Spleen (tissue), 11 donors: Measurements from ENCODE around the gene SMARCC2. TPM values are rescaled to one million over a fixed set of nuclear protein-coding genes. Genes with fewer than 3 reads are reported as not detected.

Experiments used
- DNase-seq: peaks from one replicate; pipeline ENCODE4 v3.0.0-alpha.2; 2020
- H3K27ac ChIP-seq, 8 donors: fragments of 200-600 bp; sonication (generic) in 7 of 8; 1 replicate in 4 of 8; 2 replicates in 4 of 8; pipeline versions ENCODE4 v1.5.0 to v1.8.0; 2016 to 2021; ENCODE audit warnings: inconsistent platforms in 4 of 8, mild to moderate bottlenecking in 4 of 8, moderate library complexity in 1 of 8
- H3K27me3 ChIP-seq, 7 donors: fragments of 200-600 bp; sonication (generic) in 6 of 7; replicated peaks in 1 of 7; 1 replicate in 4 of 7; 2 replicates in 3 of 7; pipeline versions ENCODE4 v1.5.0 to v1.8.0; 2016 to 2021; ENCODE audit warnings: inconsistent platforms in 3 of 7, mild to moderate bottlenecking in 1 of 7
- H3K36me3 ChIP-seq, 6 donors: fragments of 200-600 bp; sonication (generic) in 5 of 6; 1 replicate in 4 of 6; 2 replicates in 2 of 6; pipeline versions ENCODE4 v1.5.0 to v1.8.0; 2016 to 2021; ENCODE audit warnings: inconsistent platforms in 2 of 6
- H3K4me1 ChIP-seq, 6 donors: fragments of 200-600 bp; sonication (generic) in 5 of 6; 1 replicate in 3 of 6; 2 replicates in 3 of 6; pipeline versions ENCODE4 v1.5.0 to v1.8.0; 2016 to 2021; ENCODE audit warnings: inconsistent platforms in 3 of 6
- H3K4me3 ChIP-seq, 8 donors: fragments of 200-600 bp; sonication (generic) in 7 of 8; 1 replicate in 4 of 8; 2 replicates in 4 of 8; pipeline versions ENCODE4 v1.5.0 to v1.8.0; 2016 to 2021; ENCODE audit warnings: inconsistent platforms in 4 of 8, mild to moderate bottlenecking in 4 of 8, moderate library complexity in 2 of 8
- H3K9me3 ChIP-seq, 8 donors: fragments of 200-600 bp; sonication (generic) in 7 of 8; 1 replicate in 4 of 8; 2 replicates in 4 of 8; pipeline versions ENCODE4 v1.5.0 to v1.8.0; 2016 to 2021; ENCODE audit warnings: inconsistent platforms in 4 of 8
- CTCF ChIP-seq, 11 experiments: fragments of 200-600 bp in 7 of 11; fragments of 450-650 bp in 4 of 11; sonication (generic) in 4 of 11; IDR thresholded peaks in 8 of 11; conservative IDR thresholded peaks in 3 of 11; 1 replicate in 7 of 11; 2 replicates in 4 of 11; pipeline versions ENCODE4 v1.4.0 to v1.8.0; 2016 to 2021; ENCODE audit warnings: antibody characterized with exemption in 11 of 11, inconsistent platforms in 4 of 11, mild to moderate bottlenecking in 1 of 11
- POLR2A ChIP-seq, 3 donors: fragments of 450-650 bp; IDR thresholded peaks; one replicate each; pipeline ENCODE4 v1.5.1; 2017; ENCODE audit warnings: antibody characterized with exemption in 3 of 3, mild to moderate bottlenecking in 1 of 3
- POLR2AphosphoS5 ChIP-seq, 3 donors: sonication (generic); formaldehyde crosslinking; IDR thresholded peaks; one replicate each; pipeline ENCODE4 v1.5.1; 2017; ENCODE audit warnings: antibody characterized with exemption in 3 of 3
- WGBS, 5 donors: extraction: QIAGEN DNeasy Blood & Tissue Kit in 3 of 5; methylation state at CpG; one replicate each; pipeline versions ENCODE4 v1.1.5 to v1.1.7; 2013 to 2018; 5-methylcytosine and 5-hydroxymethylcytosine counted together
- intact Hi-C: fragments of 100-400 bp; cut with DNase I; formaldehyde crosslinking; loops from one replicate; pipeline ENCODE4 v1.15.0; 2023; ENCODE audit warnings: low total_unique reads
- polyA plus RNA-seq, 3 donors: library from polyadenylated mRNA; stranded (reverse); fragments of 200-250 nt; gene quantifications; one replicate each; pipeline ENCODE4 v1.2.1, GENCODE V29; 2013
- total RNA-seq, 7 donors: library from RNA; depleted of rRNA in 3 of 7; stranded (reverse); fragments of >200 nt in 3 of 7; fragmentation: NEBNext Ultra II Directional in 4 of 7; extraction: Animal tissue kit (Norgen Biotek cat#: 25700) in 4 of 7; gene quantifications; one replicate each; pipeline versions ENCODE4 v1.1.0 to v1.2.1, GENCODE V29; 2016 to 2021
- donor health status: healthy with polysubstance abuse.
- donor health status: DM: no; HTN: no; CAD: no; lungs with moderate emphysema.
- donor health status: DM: no; HTN: no; CAD: no.
- donor health status: Bipolar disorder and iron deficiency.
- donor health status: healthy.
- donor health status: DM: no; HTN: no; CAD: no.
- donor health status: DM: yes; HTN: yes; CAD: no.

The SMARCC2 gene
- total and polyA plus RNA-seq, 10 donors = 8.5 to 121 (median 97.7) TPM

GRCh38 chr12:56126732-56127239, 62.5 kb downstream of the SMARCC2 start:
- Histone ChIP-seq H3K36me3 (peaks cover 0 to 31% (median 18%) of the 10 kb centered on the region in 6 donors), H3K4me1 (peaks cover 37 to 96% (median 62%) of the 10 kb centered on the region in 6 donors), H3K4me3 (peak overlapping the region in 3 of 8 donors; percentile 83 to 84 (median 84)), H3K27ac (peak overlapping the region; percentile 76 to 94 (median 90)), H3K27me3 (no peaks in the 10 kb centered on the region), H3K9me3 (no peaks in the 10 kb centered on the region)
- WGBS, 5 donors = 27 to 47% (median 38%) methylated on average over 3 of the region's 3 CpGs
- no peak for TF ChIP-seq POLR2A (IDR thresholded peaks at IDR 0.05)
- intact Hi-C loops = loop anchor here (2.0 kb wide), 1 partner anchor 62 kb away; the partner anchor contains the start of gene SMARCC2
- DNase-seq = no peak

GRCh38 chr12:56124133-56124532, 65.2 kb downstream of the SMARCC2 start:
- Histone ChIP-seq H3K9me3 (no peaks in the 10 kb centered on the region), H3K4me1 (peaks cover 32 to 96% (median 59%) of the 10 kb centered on the region in 6 donors), H3K27me3 (no peaks in the 10 kb centered on the region), H3K4me3 (no peak overlapping the region), H3K27ac (peak overlapping the region in 4 of 8 donors; percentile 90 to 94 (median 93)), H3K36me3 (peaks cover 0 to 32% (median 20%) of the 10 kb centered on the region in 6 donors)
- no peak for DNase-seq
- TF ChIP-seq CTCF (IDR thresholded peaks at IDR 0.05 in 8 of 11, conservative IDR thresholded peaks at IDR 0.05 in 3 of 11) (no peak), POLR2AphosphoS5 (IDR thresholded peaks at IDR 0.05) (no peak), POLR2A (IDR thresholded peaks at IDR 0.05) (no peak)
- intact Hi-C loops = no loop called here
- 76 to 85% (median 83%) methylated on average over 4 of the region's 4 CpGs for WGBS, 5 donors

- TF ChIP-seq POLR2A (IDR thresholded peaks at IDR 0.05) (no peak), POLR2AphosphoS5 (IDR thresholded peaks at IDR 0.05) (no peak), CTCF (IDR thresholded peaks at IDR 0.05 in 8 of 11, conservative IDR thresholded peaks at IDR 0.05 in 3 of 11) (no peak)
- no peak overlapping the region for H3K4me3 ChIP-seq
- no peaks in the 10 kb centered on the region for H3K27me3 ChIP-seq
- intact Hi-C loops = no loop called here
- H3K36me3 ChIP-seq = peaks cover 0 to 32% (median 20%) of the 10 kb centered on the region in 6 donors
- 87 to 100% (median 94%) methylated on average over 2 of the region's 2 CpGs for WGBS, 5 donors
- peak overlapping the region in 2 of 8 donors; percentile 12 to 18 for H3K27ac ChIP-seq
- H3K9me3 ChIP-seq = no peaks in the 10 kb centered on the region
- peaks cover 40 to 98% (median 65%) of the 10 kb centered on the region in 6 donors for H3K4me1 ChIP-seq
- no peak for DNase-seq
These were observed 66.6 kb downstream of the SMARCC2 start for GRCh38 chr12:56122637-56123036.

- Histone ChIP-seq H3K27ac (peak overlapping the region in 2 of 8 donors; percentile 12 to 39), H3K9me3 (no peaks in the 10 kb centered on the region), H3K36me3 (peaks cover 0 to 37% (median 20%) of the 10 kb centered on the region in 6 donors), H3K27me3 (no peaks in the 10 kb centered on the region), H3K4me1 (peaks cover 27 to 95% (median 58%) of the 10 kb centered on the region in 6 donors), H3K4me3 (no peak overlapping the region)
- intact Hi-C loops = no loop called here
- 86 to 91% (median 86%) methylated on average over 8 to 11 of the region's 11 CpGs for WGBS, 5 donors
- TF ChIP-seq POLR2AphosphoS5 (IDR thresholded peaks at IDR 0.05) (no peak), CTCF (IDR thresholded peaks at IDR 0.05 in 8 of 11, conservative IDR thresholded peaks at IDR 0.05 in 3 of 11) (no peak), POLR2A (IDR thresholded peaks at IDR 0.05) (no peak)
- no peak for DNase-seq
These were observed 67.9 kb downstream of the SMARCC2 start for GRCh38 chr12:56121204-56121870.
